NT2/D1 (cell line): ENCODE results near the gene EML6.

Source experiments
- SUZ12 ChIP-seq: IDR thresholded peaks from 2 replicates; pipeline ENCODE4 v1.6.1; 2011; ENCODE audit not compliant: insufficient read length, insufficient read depth; ENCODE audit errors: extremely low read depth
- YY1 ChIP-seq: IDR thresholded peaks from 2 replicates; pipeline ENCODE4 v1.6.1; 2011; ENCODE audit not compliant: insufficient read length, insufficient read depth
- ZNF274 ChIP-seq: IDR thresholded peaks from 2 replicates; pipeline ENCODE4 v1.6.1; 2011; ENCODE audit warnings: mild to moderate bottlenecking, low read depth, low read length

DNA sequence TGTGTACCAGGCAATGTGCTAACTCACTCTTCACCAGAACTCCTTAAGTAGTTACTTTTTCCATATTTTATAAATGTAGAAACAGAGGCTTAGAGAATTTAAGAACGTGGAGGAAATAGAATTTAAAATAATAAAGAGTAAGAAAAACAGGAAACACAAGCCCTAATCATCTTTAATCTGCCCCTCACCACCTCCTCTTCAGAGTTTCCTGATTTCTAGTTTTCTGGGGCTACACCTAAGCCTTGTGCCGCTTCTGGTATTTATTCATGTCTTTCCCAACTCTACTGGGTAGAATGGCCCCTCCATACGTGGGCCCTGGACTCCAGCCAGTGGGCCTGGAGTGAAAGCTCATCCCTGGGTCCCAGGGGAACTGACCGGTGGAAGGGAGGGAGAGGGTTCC, 241.4 kb downstream of the EML6 start:
- no peak for TF ChIP-seq YY1
- no peak for TF ChIP-seq SUZ12
- no peak for TF ChIP-seq ZNF274
